HCT116 (cell line): ENCODE measurements around the gene CAMP. TPM values are rescaled to one million over a fixed set of nuclear protein-coding genes. Genes with fewer than 3 reads are reported as not detected.

Experiments
- ATAC-seq: fragments of 200-7000 bp; cut with Tn5 transposase; 2 replicates; pipeline ENCODE4 v1.9.1; 2020; ENCODE audit warnings: mild to moderate bottlenecking, moderate library complexity
- BruUV-seq: library from RNA; stranded (reverse); fragments of 400-500 nt; replicated peaks from 2 replicates; lab custom pipeline; 2021; lab: Mats Ljungman, UMichigan
- CTCF ChIA-PET: fragments of 300-600 bp; sonication (Branson Sonifier 250); formaldehyde crosslinking; loops from one replicate; lab custom pipeline; 2021; ENCODE audit warnings: antibody characterized with exemption; lab: Charles Lee
- POLR2A ChIA-PET: fragments of 300-600, 350-600 bp; sonication (Branson Sonifier 250); formaldehyde crosslinking; loops from one replicate; lab custom pipeline; 2021; ENCODE audit warnings: antibody characterized with exemption; lab: Charles Lee
- RAD21 ChIA-PET, 2 experiments: fragments of 300-600 bp; sonication (Branson Sonifier 250); formaldehyde crosslinking; loops; one replicate each; lab custom pipeline; 2023; ENCODE audit warnings: low total read pairs in 2 of 2; ENCODE audit not compliant: uncharacterized antibody in 2 of 2, unreplicated experiment in 2 of 2, low non-redundant PET in 1 of 2; lab: Charles Lee
- DNase-seq: peaks from one replicate; pipeline ENCODE4 v3.0.0-alpha.2; 2010; ENCODE audit warnings: low read depth, low spot score
- H2AFZ ChIP-seq: fragments of 200-600 bp; shearing (Covaris generic), sonication (generic); 2 replicates; pipeline ENCODE4 v1.6.1; 2017; ENCODE audit warnings: low read depth, mixed run types, mixed read lengths, antibody characterized with exemption, low read length; ENCODE audit not compliant: poor library complexity, severe bottlenecking
- H3K27ac ChIP-seq: 2 replicates; pipeline ENCODE4 v1.5.1; 2012; ENCODE audit warnings: low read depth, low read length
- H3K27me3 ChIP-seq: fragments of 200-600 bp; sonication (generic); 2 replicates; pipeline ENCODE4 v1.6.1; 2016; ENCODE audit warnings: mixed run types, low read length, mixed read lengths; ENCODE audit not compliant: insufficient read depth
- H3K36me3 ChIP-seq, 2 experiments: fragments of 200-500 bp in 1 of 2; fragments of 200-600 bp in 1 of 2; sonication (Bioruptor generic) in 1 of 2; sonication (generic) in 1 of 2; 2 replicates each; pipeline versions ENCODE4 v1.5.1 to v1.6.1; 2014 to 2016; ENCODE audit warnings: low read length in 2 of 2, inconsistent platforms in 1 of 2, mixed read lengths in 1 of 2, mixed run types in 1 of 2; ENCODE audit not compliant: insufficient read depth in 2 of 2, control insufficient read depth in 1 of 2
- H3K4me1 ChIP-seq, 2 experiments: fragments of 200-600 bp in 1 of 2; sonication (generic) in 1 of 2; 2 replicates each; pipeline versions ENCODE4 v1.5.1 to v1.6.1; 2012 to 2017; ENCODE audit warnings: low read length in 2 of 2, inconsistent platforms in 1 of 2, mild to moderate bottlenecking in 1 of 2, mixed read lengths in 1 of 2, mixed run types in 1 of 2, moderate library complexity in 1 of 2; ENCODE audit not compliant: insufficient read depth in 2 of 2, control insufficient read depth in 1 of 2
- H3K4me2 ChIP-seq: fragments of 200-600 bp; sonication (generic); 2 replicates; pipeline ENCODE4 v1.6.1; 2017; ENCODE audit warnings: mixed run types, low read length, mixed read lengths
- H3K4me3 ChIP-seq, 2 experiments: fragments of 200-600 bp in 1 of 2; sonication (generic) in 1 of 2; replicated peaks in 1 of 2; 2 replicates each; pipeline ENCODE4 v1.5.1; 2011 to 2016; ENCODE audit warnings: low read length in 2 of 2, control low read depth in 1 of 2, low read depth in 1 of 2, mild to moderate bottlenecking in 1 of 2, mixed read lengths in 1 of 2, mixed run types in 1 of 2
- H3K79me2 ChIP-seq: fragments of 200-600 bp; sonication (generic); 2 replicates; pipeline ENCODE4 v1.6.1; 2017; ENCODE audit warnings: mild to moderate bottlenecking, mixed run types, low read length, moderate library complexity, mixed read lengths; ENCODE audit not compliant: insufficient read depth
- H3K9ac ChIP-seq: fragments of 200-600 bp; sonication (generic); 2 replicates; pipeline ENCODE4 v1.6.1; 2016; ENCODE audit warnings: low read length, mixed read lengths
- H3K9me2 ChIP-seq: fragments of 200-600 bp; sonication (generic), shearing (Covaris generic); 2 replicates; pipeline ENCODE4 v1.6.1; 2017; ENCODE audit warnings: mixed run types, mild to moderate bottlenecking, moderate library complexity; ENCODE audit not compliant: insufficient read depth
- H3K9me3 ChIP-seq, 2 experiments: fragments of 200-500 bp in 1 of 2; fragments of 200-600 bp in 1 of 2; sonication (Bioruptor generic) in 1 of 2; sonication (generic) in 1 of 2; 2 replicates each; pipeline ENCODE4 v1.6.1; 2014 to 2017; ENCODE audit warnings: low read length in 2 of 2, mixed read lengths in 2 of 2, inconsistent platforms in 1 of 2, low read depth in 1 of 2, mild to moderate bottlenecking in 1 of 2, mixed run types in 1 of 2, moderate library complexity in 1 of 2; ENCODE audit not compliant: control insufficient read depth in 1 of 2, insufficient read depth in 1 of 2
- H4K20me1 ChIP-seq: fragments of 200-600 bp; sonication (generic), shearing (Covaris generic); 2 replicates; pipeline ENCODE4 v1.6.1; 2017; ENCODE audit warnings: mixed run types, mild to moderate bottlenecking, moderate library complexity; ENCODE audit not compliant: insufficient read depth
- ATF3 ChIP-seq: IDR thresholded peaks from 2 replicates; pipeline ENCODE4 v1.6.1; 2012
- CBX3 ChIP-seq: IDR thresholded peaks from 2 replicates; pipeline ENCODE4 v1.6.1; 2012; ENCODE audit warnings: low read depth
- EGR1 ChIP-seq: IDR thresholded peaks from 2 replicates; pipeline ENCODE4 v1.6.1; 2012; ENCODE audit warnings: low read depth
- ELF1 ChIP-seq: IDR thresholded peaks from 2 replicates; pipeline ENCODE4 v1.6.1; 2012; ENCODE audit warnings: low read depth, borderline replicate concordance
- FOSL1 ChIP-seq: IDR thresholded peaks from 2 replicates; pipeline ENCODE4 v1.6.1; 2012; ENCODE audit warnings: low read depth
- POLR2A ChIP-seq: IDR thresholded peaks from 2 replicates; pipeline ENCODE4 v1.7.0; 2011; ENCODE audit warnings: borderline replicate concordance; ENCODE audit not compliant: insufficient read depth, insufficient read length; ENCODE audit errors: extremely low read depth
- RAD21 ChIP-seq: IDR thresholded peaks from 2 replicates; pipeline ENCODE4 v1.6.1; 2012; ENCODE audit warnings: low read depth, mild to moderate bottlenecking
- REST ChIP-seq: IDR thresholded peaks from 2 replicates; pipeline ENCODE4 v1.6.1; 2012; ENCODE audit warnings: low read depth
- SRF ChIP-seq: IDR thresholded peaks from 2 replicates; pipeline ENCODE4 v1.6.1; 2012; ENCODE audit warnings: low read depth
- ZFX ChIP-seq: fragments of 450-650 bp; IDR thresholded peaks from 2 replicates; pipeline ENCODE4 v1.6.1; 2017
- ZNF274 ChIP-seq: fragments of 200-500 bp; sonication (Bioruptor generic); IDR thresholded peaks from 2 replicates; pipeline ENCODE4 v1.6.1; 2014; ENCODE audit warnings: mild to moderate bottlenecking, low read depth, low read length, inconsistent platforms
- intact Hi-C: fragments of 100-400 bp; cut with micrococcal nuclease; formaldehyde crosslinking; loops from 2 replicates; pipeline ENCODE4 v1.10.0; 2022
- total RNA-seq: library from RNA; stranded (reverse); gene quantifications from one replicate; pipeline ENCODE4 v1.2.1, GENCODE V29; 2021; ENCODE audit not compliant: unreplicated experiment

CAMP gene
- total RNA-seq, 1 experiment from 2014 or later = not detected

- Histone ChIP-seq H3K27me3 (no peaks in the 10 kb centered on the region), H4K20me1 (no peaks in the 10 kb centered on the region), H3K9me2 (no peaks in the 10 kb centered on the region), H3K4me1 (peaks cover 0 to 3% of the 10 kb centered on the region in 2 experiments; a peak in 2 of 4 replicates), H3K79me2 (no peaks in the 10 kb centered on the region), H3K9me3 (no peaks in the 10 kb centered on the region), H3K4me3 (no peak overlapping the region), H3K4me2 (no peak overlapping the region), H3K36me3 (no peaks in the 10 kb centered on the region), H3K27ac (no peak overlapping the region), H2AFZ (no peak overlapping the region), H3K9ac (no peak overlapping the region)
- no peak for ATAC-seq
- POLR2A ChIA-PET = no interaction called here
- RAD21 ChIA-PET = no interaction called here
- no TSS peak for BruUV-seq
- intact Hi-C loops = no loop called here
- DNase-seq = no peak
- CTCF ChIA-PET = no interaction called here
- TF ChIP-seq EGR1 = no peak
- TF ChIP-seq ZFX = no peak
Observed at GRCh38 chr3:48219543-48219942, 3.8 kb upstream of the CAMP start.

GRCh38 chr3:48220746-48221145 is 2.5 kb upstream of the CAMP start:
- POLR2A ChIA-PET = no interaction called here
- no peaks in the 10 kb centered on the region for H4K20me1 ChIP-seq
- RAD21 ChIA-PET = no interaction called here
- no peak overlapping the region for H3K4me3 ChIP-seq
- ATAC-seq (no peak), DNase-seq (no peak)
- no peak overlapping the region for H3K4me2 ChIP-seq
- no peaks in the 10 kb centered on the region for H3K27me3 ChIP-seq
- H3K9me3 ChIP-seq = no peaks in the 10 kb centered on the region
- no peak overlapping the region for H3K27ac ChIP-seq
- H3K79me2 ChIP-seq = no peaks in the 10 kb centered on the region
- TF ChIP-seq ELF1 = no peak
- no peak for TF ChIP-seq FOSL1
- TF ChIP-seq ZFX = no peak
- TF ChIP-seq CBX3 = no peak
- no peak for TF ChIP-seq ZNF274
- no peak for TF ChIP-seq ATF3
- no peak for TF ChIP-seq SRF
- no peak for TF ChIP-seq REST
- TF ChIP-seq RAD21 = no peak
- no peak for TF ChIP-seq POLR2A
- no peaks in the 10 kb centered on the region for H3K9me2 ChIP-seq
- intact Hi-C loops = no loop called here
- peaks cover 0 to 3% of the 10 kb centered on the region in 2 experiments; a peak in 2 of 4 replicates for H3K4me1 ChIP-seq
- H2AFZ ChIP-seq = no peak overlapping the region
- H3K36me3 ChIP-seq = no peaks in the 10 kb centered on the region
- no peak overlapping the region for H3K9ac ChIP-seq
- CTCF ChIA-PET = no interaction called here
- no TSS peak for BruUV-seq
